H7 (cell line): ENCODE data around the gene ARL8B. TPM values are rescaled to one million over a fixed set of nuclear protein-coding genes. Genes with fewer than 3 reads are reported as not detected.
"Not testable (repeated sequence)": the region's sequence is repeated elsewhere in the genome, so short reads cannot be mapped to it uniquely, and the experiment has no call there.

Experiments
- DNase-seq: peaks from one replicate; pipeline ENCODE4 v3.0.0; 2012
- H3K27me3 ChIP-seq: 2 replicates; pipeline ENCODE4 v1.6.0; 2011; ENCODE audit warnings: mild to moderate bottlenecking, low read length; ENCODE audit not compliant: control insufficient read depth, insufficient read depth
- H3K36me3 ChIP-seq: replicated peaks from 2 replicates; pipeline ENCODE4 v1.5.1; 2011; ENCODE audit warnings: low read length; ENCODE audit not compliant: control insufficient read depth, insufficient read depth
- H3K4me3 ChIP-seq: 2 replicates; pipeline ENCODE4 v1.5.1; 2011; ENCODE audit warnings: low read depth, mild to moderate bottlenecking, control low read depth, low read length, moderate library complexity; ENCODE audit not compliant: insufficient read depth
- total RNA-seq: library from RNA; depleted of rRNA; stranded (reverse); fragments of >200 nt; shearing (Covaris generic); gene quantifications from 2 replicates; pipeline ENCODE4 v1.2.3, GENCODE V29; 2014; rRNA removed

The ARL8B gene
- 30.7 and 39.6 TPM in 2 replicates for total RNA-seq

GRCh38 chr3:5122030-5122740 lies at the start of gene ARL8B:
Gene ARL8B, plus strand, starts transcription at chr3:5122292. Its CDS starts 174 bp downstream, at chr3:5122466.
- peak within 1 kb of the TSS; percentile 97 for H3K4me3 ChIP-seq
- H3K27me3 ChIP-seq: no peaks in the 10 kb centered on the region
- DNase-seq: peak; percentile 95
- H3K36me3 ChIP-seq: no peaks in the 10 kb centered on the region

DNA sequence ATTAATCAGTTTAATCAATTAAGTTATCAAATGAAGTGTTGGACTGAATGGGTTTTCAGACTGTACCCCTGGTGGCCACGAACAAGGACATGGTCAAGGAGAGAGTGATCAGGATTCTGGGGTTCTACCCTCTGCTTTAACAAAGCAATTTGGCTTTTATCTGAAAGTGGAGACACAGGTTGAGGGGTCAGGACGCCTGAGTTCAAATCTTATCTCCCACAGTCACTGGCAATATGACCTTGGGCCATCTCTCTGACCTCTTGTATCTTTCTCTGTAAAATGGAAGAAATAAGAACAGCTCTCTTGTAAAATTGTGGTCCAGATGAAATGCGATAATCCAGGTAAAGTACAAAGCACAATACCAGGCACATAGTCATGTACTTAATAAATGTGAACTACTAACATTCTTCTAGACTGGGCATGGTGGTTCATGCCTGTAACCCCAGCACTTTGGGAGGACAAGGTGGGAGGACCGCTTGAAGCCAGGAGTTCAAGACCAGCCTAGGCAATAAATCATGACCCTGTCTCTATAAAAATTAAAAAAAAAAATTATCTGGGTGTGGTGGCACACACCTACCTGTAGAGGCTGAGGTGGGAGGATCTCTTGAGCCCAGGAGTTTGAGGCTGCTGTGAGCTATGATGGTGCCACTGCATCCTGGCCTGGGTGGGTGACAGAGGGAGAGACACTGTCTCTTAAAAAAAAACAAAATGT lies 48.6 kb upstream of the ARL8B start:
- no peaks in the 10 kb centered on the region for H3K36me3 ChIP-seq
- no peaks in the 10 kb centered on the region for H3K27me3 ChIP-seq
- H3K4me3 ChIP-seq: no peak overlapping the region
- no peak for DNase-seq

DNA sequence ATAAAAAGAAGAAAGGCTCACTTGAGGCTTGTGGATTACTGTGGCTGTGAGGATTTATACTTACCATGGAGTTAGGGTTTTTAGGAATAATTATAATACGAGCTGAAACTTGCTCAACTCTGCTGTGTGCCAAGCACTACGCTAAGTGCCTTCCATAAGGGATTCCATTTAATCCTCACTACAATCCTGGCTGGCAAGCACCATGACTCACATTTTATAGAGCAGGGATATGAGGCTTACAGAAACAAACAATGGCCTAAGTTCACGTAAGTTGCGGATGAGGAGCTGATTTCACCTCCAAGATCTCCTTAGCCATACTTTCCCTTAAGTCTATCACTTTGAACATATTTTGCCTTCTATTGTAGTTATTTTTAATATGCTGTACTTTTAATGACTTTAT lies 43.9 kb upstream of the ARL8B start:
- H3K36me3 ChIP-seq: no peaks in the 10 kb centered on the region
- DNase-seq: no peak
- no peaks in the 10 kb centered on the region for H3K27me3 ChIP-seq
- H3K4me3 ChIP-seq: no peak overlapping the region

- no peak overlapping the region for H3K4me3 ChIP-seq
- DNase-seq: no peak
- no peaks in the 10 kb centered on the region for H3K36me3 ChIP-seq
- no peaks in the 10 kb centered on the region for H3K27me3 ChIP-seq
These were observed 42.3 kb upstream of the ARL8B start for GRCh38 chr3:5079761-5080160.

DNA sequence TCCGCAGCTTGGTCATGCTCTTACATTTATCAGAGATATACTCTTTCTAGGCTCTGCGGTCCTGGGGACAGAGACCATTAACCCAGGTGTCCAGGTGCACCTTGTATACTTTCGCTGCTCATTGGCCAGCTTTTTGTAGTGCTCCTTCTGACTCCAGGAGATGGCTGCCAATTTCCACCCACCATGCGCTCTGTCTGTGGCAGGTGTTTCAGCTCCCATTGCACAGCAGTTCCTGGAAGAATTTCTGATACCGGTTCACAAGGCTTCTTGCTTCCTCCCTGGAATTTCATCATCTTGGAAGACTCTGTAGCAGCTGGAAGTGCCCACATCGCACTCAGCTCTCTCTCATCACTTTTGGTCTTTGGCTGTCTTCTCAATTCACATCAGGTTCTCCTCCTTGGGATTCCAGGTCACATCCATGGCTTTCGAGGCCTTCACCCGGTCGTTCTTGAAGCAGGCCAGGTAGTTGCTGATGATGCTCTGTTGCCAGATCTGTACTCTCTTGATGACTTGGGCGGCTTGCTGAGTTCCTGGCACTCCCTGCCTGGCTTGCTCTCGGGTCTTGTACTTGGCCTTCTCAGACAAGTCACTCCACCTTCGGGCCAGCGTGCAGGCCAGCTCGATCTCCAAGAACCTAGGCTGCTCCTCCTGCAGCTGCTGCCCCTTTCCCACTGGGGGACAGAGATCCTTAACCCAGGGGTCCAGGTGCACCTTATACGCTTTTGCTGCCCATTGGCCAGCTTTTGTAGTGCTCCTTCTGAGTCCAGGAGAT lies 41.1 kb upstream of the ARL8B start:
- no peak overlapping the region for H3K4me3 ChIP-seq
- H3K27me3 ChIP-seq: no peaks in the 10 kb centered on the region
- H3K36me3 ChIP-seq: no peaks in the 10 kb centered on the region
- no peak for DNase-seq

DNA sequence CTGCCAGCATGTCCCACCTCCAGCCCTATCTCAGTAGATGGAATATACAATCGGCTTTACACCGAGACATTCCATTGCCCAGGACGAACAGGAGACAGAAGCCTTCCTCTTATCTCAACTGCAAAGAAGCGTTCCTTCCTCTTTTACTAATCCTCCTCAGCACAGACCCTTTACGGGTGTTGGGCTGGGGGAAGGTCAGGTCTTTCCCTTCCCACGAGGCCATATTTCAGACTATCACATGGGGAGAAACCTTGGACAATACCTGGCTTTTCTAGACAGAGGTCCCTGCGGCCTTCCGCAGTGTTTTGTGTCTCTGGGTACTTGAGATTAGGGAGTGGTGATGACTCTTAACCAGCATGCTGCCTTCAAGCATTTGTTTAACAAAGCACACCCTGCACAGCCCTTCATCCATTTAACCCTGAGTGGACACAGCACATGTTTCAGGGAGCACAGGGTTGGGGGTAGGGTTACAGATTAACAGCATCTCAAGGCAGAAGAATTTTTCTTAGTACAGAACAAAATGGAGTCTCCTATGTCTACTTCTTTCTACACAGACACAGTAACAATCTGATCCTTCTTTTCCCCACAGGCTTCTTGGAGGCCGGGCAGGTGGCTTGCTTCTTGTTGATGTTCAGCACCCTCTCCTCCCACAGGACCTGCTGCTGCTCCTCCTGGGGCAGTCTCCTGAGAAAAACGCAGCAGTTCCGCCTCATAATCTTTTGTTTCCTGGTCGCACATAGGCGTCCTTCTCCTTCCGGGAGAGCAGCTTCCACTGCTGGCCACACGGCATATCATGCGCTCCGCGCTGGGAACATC lies 39.9 kb upstream of the ARL8B start:
- DNase-seq, H3K36me3 ChIP-seq, H3K4me3 ChIP-seq, H3K27me3 ChIP-seq: not testable (repeated sequence)

GRCh38 chr3:5082789-5083115 lies 39.3 kb upstream of the ARL8B start:
- Histone ChIP-seq H3K36me3 (no peaks in the 10 kb centered on the region), H3K4me3 (no peak overlapping the region), H3K27me3 (no peaks in the 10 kb centered on the region)
- no peak for DNase-seq

GRCh38 chr3:5084224-5084623 lies 37.9 kb upstream of the ARL8B start:
- DNase-seq: no peak
- no peaks in the 10 kb centered on the region for H3K27me3 ChIP-seq
- no peaks in the 10 kb centered on the region for H3K36me3 ChIP-seq
- no peak overlapping the region for H3K4me3 ChIP-seq

GRCh38 chr3:5086708-5087107 lies 35.4 kb upstream of the ARL8B start:
- no peaks in the 10 kb centered on the region for H3K36me3 ChIP-seq
- DNase-seq: no peak
- H3K27me3 ChIP-seq: no peaks in the 10 kb centered on the region
- H3K4me3 ChIP-seq: no peak overlapping the region

DNA sequence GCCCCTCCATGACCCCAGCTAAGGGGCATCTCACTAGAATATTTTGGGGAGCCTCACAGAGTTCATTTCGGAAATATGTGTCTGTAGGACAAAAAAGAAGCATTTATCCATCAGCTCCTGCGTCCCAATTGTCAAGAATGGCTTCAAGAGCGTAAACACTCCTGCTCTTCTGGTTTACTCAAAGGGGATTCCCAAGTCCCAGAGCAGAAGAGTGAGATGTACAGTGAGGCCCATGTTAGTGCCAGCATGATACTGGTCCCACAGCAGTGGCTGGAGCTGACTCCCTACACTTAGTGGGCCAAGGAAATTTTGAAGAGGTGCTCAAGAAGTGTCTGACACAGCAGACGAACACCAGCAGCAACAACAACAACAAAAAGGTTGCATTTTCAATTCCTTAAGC lies 34.9 kb upstream of the ARL8B start:
- H3K4me3 ChIP-seq: no peak overlapping the region
- no peaks in the 10 kb centered on the region for H3K27me3 ChIP-seq
- no peak for DNase-seq
- H3K36me3 ChIP-seq: no peaks in the 10 kb centered on the region

GRCh38 chr3:5090197-5090596 lies 31.9 kb upstream of the ARL8B start:
- Histone ChIP-seq H3K36me3 (no peaks in the 10 kb centered on the region), H3K4me3 (no peak overlapping the region), H3K27me3 (no peaks in the 10 kb centered on the region)
- no peak for DNase-seq

- DNase-seq: no peak
- H3K4me3 ChIP-seq: no peak overlapping the region
- H3K36me3 ChIP-seq: no peaks in the 10 kb centered on the region
- H3K27me3 ChIP-seq: peaks cover 8% of the 10 kb centered on the region
These were observed 30.1 kb upstream of the ARL8B start for GRCh38 chr3:5092018-5092417.

DNA sequence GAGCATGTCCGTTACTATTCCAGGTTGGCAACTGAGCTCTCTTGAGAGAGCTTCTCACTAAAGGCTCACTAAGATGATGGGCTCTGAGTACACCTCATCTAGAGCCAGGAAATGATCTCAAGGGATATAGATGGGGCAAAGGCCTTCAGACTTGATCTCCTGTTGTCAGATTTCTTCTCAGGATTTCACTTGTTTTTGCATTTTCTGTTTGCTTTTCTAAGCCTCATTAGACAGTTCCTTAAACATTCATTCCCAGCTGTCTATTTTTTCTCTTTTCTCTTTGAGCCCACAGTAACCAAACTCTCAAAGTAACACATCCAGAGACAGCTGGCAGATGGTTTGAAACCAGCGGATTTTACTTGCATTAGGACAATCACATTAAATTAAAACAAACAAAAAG lies 28.4 kb upstream of the ARL8B start:
- no peak for DNase-seq
- no peaks in the 10 kb centered on the region for H3K36me3 ChIP-seq
- no peak overlapping the region for H3K4me3 ChIP-seq
- peaks cover 8% of the 10 kb centered on the region for H3K27me3 ChIP-seq

- H3K27me3 ChIP-seq: peaks cover 8% of the 10 kb centered on the region
- peak; percentile 89 for DNase-seq
- no peaks in the 10 kb centered on the region for H3K36me3 ChIP-seq
- H3K4me3 ChIP-seq: peak overlapping the region; percentile 19
These were observed 26.2 kb upstream of the ARL8B start for GRCh38 chr3:5095886-5096285.
